ENCODE results near the gene RBM17.
"Not testable (repeated sequence)": the region's sequence is repeated elsewhere in the genome, so short reads cannot be mapped to it uniquely, and the experiment has no call there.

Gene RBM17

GRCh38 chr10:6079044-6079443 lies 9.8 kb upstream of the RBM17 start:
- DNase-seq (ENCODE audit: low read depth in 3 of 3) = no peak

- no peak for DNase-seq (ENCODE audit: low read depth in 3 of 3)
These were observed 8.3 kb upstream of the RBM17 start for GRCh38 chr10:6080417-6080973.

GRCh38 chr10:6082496-6083395 lies 6.1 kb upstream of the RBM17 start:
- no peak for DNase-seq (ENCODE audit: low read depth in 3 of 3)

GRCh38 chr10:6083523-6084475 lies 5.0 kb upstream of the RBM17 start:
- peak in 2 of 3 experiments; percentile 36 to 41 for DNase-seq (ENCODE audit: low read depth in 3 of 3)

DNA sequence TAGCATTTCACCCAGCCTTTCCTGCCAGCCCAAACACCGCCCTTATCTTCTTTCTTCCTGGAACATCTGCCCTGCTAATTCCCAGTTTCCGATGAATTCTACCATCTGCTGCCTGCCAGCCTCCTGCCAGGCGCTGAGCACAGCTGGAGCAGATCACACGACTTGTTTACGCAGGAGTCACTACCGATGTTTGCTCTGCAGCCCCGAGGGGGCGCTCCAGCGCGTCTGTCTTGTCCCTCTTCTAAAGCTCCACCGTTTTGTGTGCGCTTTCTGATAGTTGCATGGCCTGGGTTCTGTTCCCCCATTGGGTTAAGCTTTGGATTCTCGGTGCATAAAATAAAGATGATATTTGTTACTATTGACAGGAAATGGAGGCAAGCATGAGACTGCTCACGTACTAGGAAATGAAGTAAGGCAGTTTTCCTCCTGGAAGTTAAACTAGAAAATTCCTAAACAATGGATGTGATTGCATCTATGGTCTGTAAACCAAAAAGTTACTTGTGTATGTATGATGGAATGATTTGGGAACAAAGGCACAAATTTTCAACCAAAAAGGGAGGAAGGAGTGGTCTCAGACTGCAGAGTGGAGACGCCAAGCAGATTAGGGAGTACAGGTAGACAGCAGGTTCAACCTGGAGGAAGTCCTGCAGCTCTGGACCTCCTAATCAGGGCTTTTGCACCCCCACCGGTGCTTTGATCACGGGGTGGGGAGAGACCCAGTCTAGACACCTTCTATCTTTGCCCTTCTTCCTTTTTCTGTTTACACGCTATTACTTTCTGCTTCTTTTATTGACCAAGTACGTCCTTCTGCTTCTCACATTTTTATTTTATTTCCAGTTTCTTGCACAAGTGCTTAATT lies 2.2 kb upstream of the RBM17 start:
- DNase-seq (ENCODE audit: low read depth in 3 of 3) = peak; percentile 66 to 78 (median 74)

- no peak for DNase-seq (ENCODE audit: low read depth in 3 of 3)
These were observed 743 bp downstream of the RBM17 start for GRCh38 chr10:6089334-6090219.

GRCh38 chr10:6091630-6092029 lies 2.8 kb downstream of the RBM17 start:
- no peak for DNase-seq (ENCODE audit: low read depth in 3 of 3)

DNA sequence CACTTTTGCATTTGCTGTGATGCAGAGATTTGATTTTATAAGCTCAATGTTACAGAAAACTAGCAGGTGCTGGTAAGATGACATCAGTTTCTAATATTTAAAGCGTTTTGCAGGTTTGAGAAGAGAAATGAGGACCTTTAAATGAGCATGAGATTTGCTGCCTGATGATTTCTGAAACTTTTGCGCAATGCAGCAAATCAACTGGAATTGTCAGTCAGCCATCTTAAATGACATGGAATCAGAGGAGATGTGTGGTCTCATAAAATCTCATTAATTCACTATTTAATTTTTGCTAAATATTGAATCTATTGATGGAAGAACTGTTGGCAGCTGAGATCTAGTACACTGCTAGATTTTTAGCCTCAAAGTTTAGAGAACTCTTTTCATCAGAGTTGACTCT lies 3.9 kb downstream of the RBM17 start:
- DNase-seq (ENCODE audit: low read depth in 3 of 3) = no peak

GRCh38 chr10:6095810-6096570 lies 7.2 kb downstream of the RBM17 start:
- DNase-seq (ENCODE audit: low read depth in 3 of 3) = no peak

DNA sequence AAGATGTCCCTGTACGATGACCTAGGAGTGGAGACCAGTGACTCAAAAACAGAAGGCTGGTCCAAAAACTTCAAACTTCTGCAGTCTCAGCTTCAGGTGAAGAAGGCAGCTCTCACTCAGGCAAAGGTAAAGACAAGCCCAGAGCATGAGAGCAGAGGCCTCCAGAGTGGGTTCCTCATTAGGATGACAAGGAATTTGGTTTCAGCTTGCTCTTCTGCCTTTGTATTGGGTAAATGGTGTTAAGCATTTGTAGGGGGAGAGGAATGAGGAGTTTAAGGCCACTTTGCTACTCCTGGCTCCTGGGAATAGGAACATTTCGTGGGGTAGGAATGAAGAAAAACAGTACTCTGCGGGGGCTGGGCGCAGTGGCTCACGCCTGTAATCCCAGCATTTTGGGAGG lies 8.2 kb downstream of the RBM17 start:
- no peak for DNase-seq (ENCODE audit: low read depth in 3 of 3)

GRCh38 chr10:6098156-6098555 lies 9.3 kb downstream of the RBM17 start:
- DNase-seq (ENCODE audit: low read depth in 3 of 3) = no peak

- DNase-seq (ENCODE audit: low read depth in 3 of 3) = no peak
These were observed 11.5 kb downstream of the RBM17 start for GRCh38 chr10:6100370-6100769.

DNA sequence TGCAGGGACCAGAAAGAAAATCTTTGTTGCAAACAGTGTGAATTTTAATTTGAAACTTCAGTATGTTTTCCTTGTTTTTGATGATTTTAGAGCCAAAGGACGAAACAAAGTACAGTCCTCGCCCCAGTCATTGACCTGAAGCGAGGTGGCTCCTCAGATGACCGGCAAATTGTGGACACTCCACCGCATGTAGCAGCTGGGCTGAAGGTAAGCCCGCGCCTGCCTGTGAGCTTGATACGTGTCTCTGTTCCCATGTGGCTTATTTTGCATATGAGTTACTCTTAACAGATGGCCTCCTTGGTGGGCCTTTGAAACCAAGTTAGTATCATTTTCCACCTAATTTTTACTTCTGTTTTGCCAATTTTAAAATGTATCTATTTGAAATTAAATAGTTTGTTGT lies 12.3 kb downstream of the RBM17 start:
- no peak for DNase-seq (ENCODE audit: low read depth in 3 of 3)

DNA sequence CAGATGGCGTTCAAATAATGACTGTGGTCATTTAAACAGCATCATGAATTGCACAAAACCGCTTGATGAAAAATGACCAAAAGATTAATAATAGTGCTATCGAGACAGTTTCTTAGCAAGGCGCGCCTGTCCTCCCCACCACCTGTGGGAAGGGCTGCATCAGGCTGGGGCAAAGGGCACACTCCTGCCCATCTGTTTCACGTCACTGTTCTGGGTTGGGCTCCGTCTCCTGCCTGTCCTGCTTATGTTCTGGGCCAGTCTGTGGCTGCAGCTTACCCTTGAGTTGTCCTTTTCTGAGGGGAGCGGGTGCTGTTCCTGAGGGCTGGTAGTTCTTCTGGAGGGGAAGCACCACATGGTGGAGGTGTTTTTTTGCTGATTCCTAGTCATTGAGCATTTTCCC lies 13.3 kb downstream of the RBM17 start:
- no peak for DNase-seq (ENCODE audit: low read depth in 3 of 3)

GRCh38 chr10:6103591-6103990 lies 14.8 kb downstream of the RBM17 start:
- no peak for DNase-seq (ENCODE audit: low read depth in 3 of 3)

- not testable (repeated sequence) for DNase-seq (ENCODE audit: low read depth in 3 of 3)
These were observed 18.8 kb downstream of the RBM17 start for GRCh38 chr10:6107616-6108015.

GRCh38 chr10:6108072-6108471 lies 19.2 kb downstream of the RBM17 start:
- no peak for DNase-seq (ENCODE audit: low read depth in 3 of 3)

DNA sequence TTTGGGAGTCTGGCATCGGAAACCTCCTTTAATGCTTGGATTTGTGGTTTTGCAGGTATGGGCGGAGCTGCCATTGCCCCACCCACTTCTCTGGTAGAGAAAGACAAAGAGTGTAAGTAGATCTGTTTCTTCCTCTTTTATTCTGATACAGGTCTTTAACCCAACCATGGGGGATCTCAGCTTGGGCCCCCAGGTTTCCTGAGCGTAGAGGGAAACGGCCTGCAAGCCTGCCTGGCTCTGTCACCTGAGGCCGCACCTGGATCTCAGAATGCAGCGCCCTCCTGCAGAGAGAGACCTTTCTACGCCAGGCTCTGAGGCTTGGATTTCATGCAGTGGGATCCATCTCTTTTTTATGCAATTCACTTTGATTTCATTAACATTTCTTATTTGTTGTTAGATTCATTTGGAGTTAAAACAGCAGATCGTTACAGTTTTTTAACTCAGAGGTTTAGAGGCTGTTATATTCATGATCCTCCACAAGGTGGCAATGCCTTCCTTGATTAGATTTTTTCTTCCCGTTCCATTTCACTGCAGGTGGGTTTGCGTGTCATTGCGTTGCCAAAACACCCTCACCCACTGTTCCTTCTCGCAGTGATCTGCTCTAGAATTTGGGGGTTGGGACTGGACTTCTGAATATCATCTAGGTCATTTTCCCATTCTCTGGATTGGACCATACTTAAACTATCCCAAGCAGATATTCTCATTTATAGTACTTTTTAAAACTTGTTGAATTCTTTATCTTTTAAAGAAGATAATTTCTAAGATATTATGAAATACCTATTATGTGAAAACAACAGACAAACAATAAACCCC lies 20.0 kb downstream of the RBM17 start:
- no peak for DNase-seq (ENCODE audit: low read depth in 3 of 3)

GRCh38 chr10:6109444-6109775 lies 20.6 kb downstream of the RBM17 start:
- DNase-seq (ENCODE audit: low read depth in 3 of 3) = no peak
